WTC11 (cell line): ENCODE results near the gene ADIPOQ. TPM values are rescaled to one million over a fixed set of nuclear protein-coding genes. Genes with fewer than 3 reads are reported as not detected.

Experiments
- ESRRA ChIP-seq: sonication (generic); formaldehyde crosslinking; IDR thresholded peaks from 2 replicates; pipeline ENCODE4 v1.8.1; 2022; ENCODE audit warnings: mild to moderate bottlenecking, missing genetic modification reagents, borderline replicate concordance
- FOXJ3 ChIP-seq: sonication (generic); formaldehyde crosslinking; IDR thresholded peaks from 2 replicates; pipeline ENCODE4 v1.9.0; 2021; ENCODE audit warnings: missing genetic modification reagents, mild to moderate bottlenecking, borderline replicate concordance
- FOXK1 ChIP-seq: sonication (generic); formaldehyde crosslinking; IDR thresholded peaks from 2 replicates; pipeline ENCODE4 v1.8.0; 2022; ENCODE audit warnings: mild to moderate bottlenecking, moderate library complexity, missing genetic modification reagents
- GRHL2 ChIP-seq: fragments of 250-450 bp; sonication (Bioruptor Pico); IDR thresholded peaks from 2 replicates; pipeline ENCODE4 v1.8.0; 2022; ENCODE audit warnings: mild to moderate bottlenecking, moderate library complexity; ENCODE audit not compliant: insufficient replicate concordance, severe bottlenecking
- KAT7 ChIP-seq: sonication (generic); formaldehyde crosslinking; IDR thresholded peaks from 2 replicates; pipeline ENCODE4 v1.8.1; 2023; ENCODE audit warnings: missing genetic modification reagents, mild to moderate bottlenecking, borderline replicate concordance
- MYBL2 ChIP-seq: sonication (generic); formaldehyde crosslinking; IDR thresholded peaks from 2 replicates; pipeline ENCODE4 v1.8.1; 2023; ENCODE audit warnings: mild to moderate bottlenecking, moderate library complexity, missing genetic modification reagents
- NR1H2 ChIP-seq: sonication (generic); formaldehyde crosslinking; IDR thresholded peaks from 2 replicates; pipeline ENCODE4 v1.9.0; 2021; ENCODE audit warnings: mild to moderate bottlenecking, moderate library complexity, missing genetic modification reagents
- SP1 ChIP-seq: sonication (generic); formaldehyde crosslinking; conservative IDR thresholded peaks from 2 replicates; pipeline ENCODE4 v1.8.1; 2022; ENCODE audit warnings: missing genetic modification reagents
- ZBTB21 ChIP-seq: sonication (generic); formaldehyde crosslinking; IDR thresholded peaks from 2 replicates; pipeline ENCODE4 v1.8.1; 2023; ENCODE audit warnings: mild to moderate bottlenecking, missing genetic modification reagents, borderline replicate concordance
- ZNF263 ChIP-seq: sonication (generic); formaldehyde crosslinking; IDR thresholded peaks from 2 replicates; pipeline ENCODE4 v1.8.1; 2022; ENCODE audit warnings: low read depth, mild to moderate bottlenecking, moderate library complexity, missing genetic modification reagents
- ZNF396 ChIP-seq: fragments of 250-450 bp; sonication (Bioruptor Pico); IDR thresholded peaks from 2 replicates; pipeline ENCODE4 v1.8.0; 2021; ENCODE audit warnings: mild to moderate bottlenecking, moderate library complexity, borderline replicate concordance
- ZNF416 ChIP-seq: fragments of 250-450 bp; sonication (Bioruptor Pico); IDR thresholded peaks from 2 replicates; pipeline ENCODE4 v1.9.0; 2021; ENCODE audit warnings: mild to moderate bottlenecking, inconsistent platforms
- ZNF423 ChIP-seq: fragments of 250-450 bp; sonication (Bioruptor Pico); IDR thresholded peaks from 2 replicates; pipeline ENCODE4 v2.1.2; 2022; ENCODE audit warnings: mild to moderate bottlenecking, moderate library complexity
- total RNA-seq: library from RNA; stranded (reverse); gene quantifications from 3 replicates; pipeline ENCODE4 v1.2.3, GENCODE V29; 2021
- TF ChIP-seq, protein P1 (sequence below): sonication (generic); formaldehyde crosslinking; IDR thresholded peaks from 2 replicates; pipeline ENCODE4 v1.8.0; 2022; ENCODE audit warnings: missing genetic modification reagents
- TF ChIP-seq, protein P2 (sequence below): fragments of 250-450 bp; sonication (Bioruptor Pico); conservative IDR thresholded peaks from 2 replicates; pipeline ENCODE4 v1.9.0; 2021; ENCODE audit warnings: mild to moderate bottlenecking
- TF ChIP-seq, protein P3 (sequence below): fragments of 250-450 bp; sonication (Bioruptor Pico); IDR thresholded peaks from 2 replicates; pipeline ENCODE4 v1.9.0; 2021; ENCODE audit warnings: mild to moderate bottlenecking
- TF ChIP-seq, protein P4 (sequence below): sonication (generic); formaldehyde crosslinking; IDR thresholded peaks from 2 replicates; pipeline ENCODE4 v1.8.1; 2023; ENCODE audit warnings: mild to moderate bottlenecking, missing genetic modification reagents
- TF ChIP-seq, protein P5 (sequence below): sonication (generic); formaldehyde crosslinking; conservative IDR thresholded peaks from 2 replicates; pipeline ENCODE4 v1.8.1; 2023; ENCODE audit warnings: mild to moderate bottlenecking, low read depth, missing genetic modification reagents, moderate library complexity
- TF ChIP-seq, protein P6 (sequence below): fragments of 250-450 bp; sonication (Bioruptor Pico); IDR thresholded peaks from 2 replicates; pipeline ENCODE4 v1.9.0; 2021; ENCODE audit warnings: mild to moderate bottlenecking
- TF ChIP-seq, protein P7 (sequence below): sonication (generic); formaldehyde crosslinking; IDR thresholded peaks from 2 replicates; pipeline ENCODE4 v1.8.0; 2022; ENCODE audit warnings: mild to moderate bottlenecking, missing genetic modification reagents

Gene ADIPOQ
- total RNA-seq, 1 experiment from 2014 or later = not detected

DNA sequence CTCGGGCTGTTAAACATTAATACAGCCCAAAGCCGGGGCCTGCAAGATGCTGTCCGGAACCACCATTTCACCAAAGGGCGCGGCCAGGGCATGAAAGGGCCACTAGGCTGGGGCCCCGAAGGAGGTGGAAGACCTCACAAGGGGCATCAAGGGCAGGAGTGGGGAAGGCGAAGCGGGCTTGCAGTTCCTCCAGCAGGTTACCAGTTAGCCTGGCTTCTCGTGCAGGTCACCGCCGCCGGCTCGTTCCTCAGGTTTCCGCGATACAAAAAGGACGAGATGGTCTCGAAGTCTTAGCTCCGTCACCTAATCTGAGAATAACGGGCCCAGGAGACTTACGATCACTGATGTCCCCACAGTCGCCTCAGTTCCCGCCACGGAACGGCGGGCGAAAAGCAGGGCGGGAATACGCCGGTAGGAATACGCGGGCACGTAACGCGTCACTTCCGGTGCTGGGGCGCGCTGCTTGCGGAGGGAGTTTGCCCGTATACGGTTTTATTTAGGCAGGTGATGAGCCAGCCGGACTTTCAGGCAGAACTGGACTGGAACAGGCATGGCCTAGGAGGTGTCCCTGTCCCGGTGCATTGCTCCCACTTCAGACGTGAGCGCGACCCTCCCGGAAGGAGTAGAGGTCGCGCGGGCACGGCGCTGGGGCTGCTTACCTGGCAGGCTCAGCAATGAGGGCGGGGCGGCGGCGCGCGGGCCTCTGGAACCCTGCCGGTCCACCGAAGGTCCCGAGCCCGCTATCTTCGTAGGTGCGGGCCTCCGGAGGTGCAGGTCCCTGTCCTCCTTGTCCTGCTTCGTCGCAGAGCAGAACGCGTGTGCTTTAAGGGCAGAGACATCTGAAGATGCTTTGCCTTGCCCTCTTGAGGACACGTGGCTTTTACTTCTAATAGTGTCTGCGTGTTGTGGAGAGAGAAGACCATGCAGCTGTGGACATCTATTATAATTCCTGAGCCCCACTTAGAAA is 36.1 kb upstream of the ADIPOQ start, which contains the start of gene RFC4 (continued):
- TF ChIP-seq, protein P1, sequence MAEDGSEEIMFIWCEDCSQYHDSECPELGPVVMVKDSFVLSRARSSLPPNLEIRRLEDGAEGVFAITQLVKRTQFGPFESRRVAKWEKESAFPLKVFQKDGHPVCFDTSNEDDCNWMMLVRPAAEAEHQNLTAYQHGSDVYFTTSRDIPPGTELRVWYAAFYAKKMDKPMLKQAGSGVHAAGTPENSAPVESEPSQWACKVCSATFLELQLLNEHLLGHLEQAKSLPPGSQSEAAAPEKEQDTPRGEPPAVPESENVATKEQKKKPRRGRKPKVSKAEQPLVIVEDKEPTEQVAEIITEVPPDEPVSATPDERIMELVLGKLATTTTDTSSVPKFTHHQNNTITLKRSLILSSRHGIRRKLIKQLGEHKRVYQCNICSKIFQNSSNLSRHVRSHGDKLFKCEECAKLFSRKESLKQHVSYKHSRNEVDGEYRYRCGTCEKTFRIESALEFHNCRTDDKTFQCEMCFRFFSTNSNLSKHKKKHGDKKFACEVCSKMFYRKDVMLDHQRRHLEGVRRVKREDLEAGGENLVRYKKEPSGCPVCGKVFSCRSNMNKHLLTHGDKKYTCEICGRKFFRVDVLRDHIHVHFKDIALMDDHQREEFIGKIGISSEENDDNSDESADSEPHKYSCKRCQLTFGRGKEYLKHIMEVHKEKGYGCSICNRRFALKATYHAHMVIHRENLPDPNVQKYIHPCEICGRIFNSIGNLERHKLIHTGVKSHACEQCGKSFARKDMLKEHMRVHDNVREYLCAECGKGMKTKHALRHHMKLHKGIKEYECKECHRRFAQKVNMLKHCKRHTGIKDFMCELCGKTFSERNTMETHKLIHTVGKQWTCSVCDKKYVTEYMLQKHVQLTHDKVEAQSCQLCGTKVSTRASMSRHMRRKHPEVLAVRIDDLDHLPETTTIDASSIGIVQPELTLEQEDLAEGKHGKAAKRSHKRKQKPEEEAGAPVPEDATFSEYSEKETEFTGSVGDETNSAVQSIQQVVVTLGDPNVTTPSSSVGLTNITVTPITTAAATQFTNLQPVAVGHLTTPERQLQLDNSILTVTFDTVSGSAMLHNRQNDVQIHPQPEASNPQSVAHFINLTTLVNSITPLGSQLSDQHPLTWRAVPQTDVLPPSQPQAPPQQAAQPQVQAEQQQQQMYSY = no peak
- no peak for TF ChIP-seq ZNF263 (CRISPR knock-in tag)
- TF ChIP-seq MYBL2 = peak; percentile 95; the same call in 1 of the 2 replicates
- TF ChIP-seq, protein P2, sequence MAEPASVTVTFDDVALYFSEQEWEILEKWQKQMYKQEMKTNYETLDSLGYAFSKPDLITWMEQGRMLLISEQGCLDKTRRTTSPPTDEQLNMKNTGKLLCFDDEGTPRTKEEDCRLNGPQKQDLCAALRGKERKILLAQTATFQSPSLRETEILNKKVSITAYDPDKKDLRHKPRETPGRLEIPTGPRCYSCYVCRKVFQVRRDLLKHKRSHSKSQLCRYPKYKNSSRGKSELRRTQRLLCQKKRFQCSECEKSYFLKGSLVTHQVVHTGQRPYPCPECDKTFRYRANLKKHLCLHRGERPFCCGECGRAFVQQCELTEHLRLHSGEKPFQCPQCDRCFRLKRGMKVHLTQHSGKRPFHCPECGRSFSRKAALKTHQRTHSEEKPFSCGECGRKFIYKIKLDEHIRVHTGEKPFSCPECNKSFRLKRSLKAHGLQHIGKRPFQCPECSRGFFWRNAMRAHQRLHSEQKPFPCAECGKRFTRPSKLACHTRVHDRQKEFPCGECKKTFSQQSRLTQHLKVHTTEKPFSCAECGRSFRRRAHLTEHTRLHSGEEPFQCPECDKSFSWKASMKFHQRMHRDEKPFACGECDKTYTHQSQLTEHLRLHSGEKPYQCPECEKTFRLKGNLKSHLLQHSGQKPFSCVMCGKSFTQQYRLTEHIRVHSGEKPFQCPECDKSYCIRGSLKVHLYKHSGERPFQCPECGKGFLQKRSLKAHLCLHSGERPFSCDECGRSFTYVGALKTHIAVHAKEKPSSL (CRISPR knock-in tag) = no peak
- TF ChIP-seq FOXJ3 (CRISPR knock-in tag) = no peak
- TF ChIP-seq, protein P3, sequence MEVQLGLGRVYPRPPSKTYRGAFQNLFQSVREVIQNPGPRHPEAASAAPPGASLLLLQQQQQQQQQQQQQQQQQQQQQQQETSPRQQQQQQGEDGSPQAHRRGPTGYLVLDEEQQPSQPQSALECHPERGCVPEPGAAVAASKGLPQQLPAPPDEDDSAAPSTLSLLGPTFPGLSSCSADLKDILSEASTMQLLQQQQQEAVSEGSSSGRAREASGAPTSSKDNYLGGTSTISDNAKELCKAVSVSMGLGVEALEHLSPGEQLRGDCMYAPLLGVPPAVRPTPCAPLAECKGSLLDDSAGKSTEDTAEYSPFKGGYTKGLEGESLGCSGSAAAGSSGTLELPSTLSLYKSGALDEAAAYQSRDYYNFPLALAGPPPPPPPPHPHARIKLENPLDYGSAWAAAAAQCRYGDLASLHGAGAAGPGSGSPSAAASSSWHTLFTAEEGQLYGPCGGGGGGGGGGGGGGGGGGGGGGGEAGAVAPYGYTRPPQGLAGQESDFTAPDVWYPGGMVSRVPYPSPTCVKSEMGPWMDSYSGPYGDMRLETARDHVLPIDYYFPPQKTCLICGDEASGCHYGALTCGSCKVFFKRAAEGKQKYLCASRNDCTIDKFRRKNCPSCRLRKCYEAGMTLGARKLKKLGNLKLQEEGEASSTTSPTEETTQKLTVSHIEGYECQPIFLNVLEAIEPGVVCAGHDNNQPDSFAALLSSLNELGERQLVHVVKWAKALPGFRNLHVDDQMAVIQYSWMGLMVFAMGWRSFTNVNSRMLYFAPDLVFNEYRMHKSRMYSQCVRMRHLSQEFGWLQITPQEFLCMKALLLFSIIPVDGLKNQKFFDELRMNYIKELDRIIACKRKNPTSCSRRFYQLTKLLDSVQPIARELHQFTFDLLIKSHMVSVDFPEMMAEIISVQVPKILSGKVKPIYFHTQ = no peak
- peak; percentile 4; the same call in 1 of the 2 replicates for TF ChIP-seq ZNF416 (CRISPR knock-in tag)
- no peak for TF ChIP-seq KAT7
- TF ChIP-seq ZNF396 (CRISPR knock-in tag) = no peak
- peak; percentile 21; the same call in 1 of the 2 replicates for TF ChIP-seq NR1H2 (CRISPR knock-in tag)
- peak; percentile 93 for TF ChIP-seq FOXK1
- peak; percentile 67; the same call in 1 of the 2 replicates for TF ChIP-seq ESRRA (CRISPR knock-in tag)
- TF ChIP-seq, protein P4, sequence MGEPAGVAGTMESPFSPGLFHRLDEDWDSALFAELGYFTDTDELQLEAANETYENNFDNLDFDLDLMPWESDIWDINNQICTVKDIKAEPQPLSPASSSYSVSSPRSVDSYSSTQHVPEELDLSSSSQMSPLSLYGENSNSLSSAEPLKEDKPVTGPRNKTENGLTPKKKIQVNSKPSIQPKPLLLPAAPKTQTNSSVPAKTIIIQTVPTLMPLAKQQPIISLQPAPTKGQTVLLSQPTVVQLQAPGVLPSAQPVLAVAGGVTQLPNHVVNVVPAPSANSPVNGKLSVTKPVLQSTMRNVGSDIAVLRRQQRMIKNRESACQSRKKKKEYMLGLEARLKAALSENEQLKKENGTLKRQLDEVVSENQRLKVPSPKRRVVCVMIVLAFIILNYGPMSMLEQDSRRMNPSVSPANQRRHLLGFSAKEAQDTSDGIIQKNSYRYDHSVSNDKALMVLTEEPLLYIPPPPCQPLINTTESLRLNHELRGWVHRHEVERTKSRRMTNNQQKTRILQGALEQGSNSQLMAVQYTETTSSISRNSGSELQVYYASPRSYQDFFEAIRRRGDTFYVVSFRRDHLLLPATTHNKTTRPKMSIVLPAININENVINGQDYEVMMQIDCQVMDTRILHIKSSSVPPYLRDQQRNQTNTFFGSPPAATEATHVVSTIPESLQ (CRISPR knock-in tag) = no peak
- TF ChIP-seq, protein P5, sequence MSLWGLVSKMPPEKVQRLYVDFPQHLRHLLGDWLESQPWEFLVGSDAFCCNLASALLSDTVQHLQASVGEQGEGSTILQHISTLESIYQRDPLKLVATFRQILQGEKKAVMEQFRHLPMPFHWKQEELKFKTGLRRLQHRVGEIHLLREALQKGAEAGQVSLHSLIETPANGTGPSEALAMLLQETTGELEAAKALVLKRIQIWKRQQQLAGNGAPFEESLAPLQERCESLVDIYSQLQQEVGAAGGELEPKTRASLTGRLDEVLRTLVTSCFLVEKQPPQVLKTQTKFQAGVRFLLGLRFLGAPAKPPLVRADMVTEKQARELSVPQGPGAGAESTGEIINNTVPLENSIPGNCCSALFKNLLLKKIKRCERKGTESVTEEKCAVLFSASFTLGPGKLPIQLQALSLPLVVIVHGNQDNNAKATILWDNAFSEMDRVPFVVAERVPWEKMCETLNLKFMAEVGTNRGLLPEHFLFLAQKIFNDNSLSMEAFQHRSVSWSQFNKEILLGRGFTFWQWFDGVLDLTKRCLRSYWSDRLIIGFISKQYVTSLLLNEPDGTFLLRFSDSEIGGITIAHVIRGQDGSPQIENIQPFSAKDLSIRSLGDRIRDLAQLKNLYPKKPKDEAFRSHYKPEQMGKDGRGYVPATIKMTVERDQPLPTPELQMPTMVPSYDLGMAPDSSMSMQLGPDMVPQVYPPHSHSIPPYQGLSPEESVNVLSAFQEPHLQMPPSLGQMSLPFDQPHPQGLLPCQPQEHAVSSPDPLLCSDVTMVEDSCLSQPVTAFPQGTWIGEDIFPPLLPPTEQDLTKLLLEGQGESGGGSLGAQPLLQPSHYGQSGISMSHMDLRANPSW (CRISPR knock-in tag) = no peak
- TF ChIP-seq ZNF423 (CRISPR knock-in tag) = no peak
- TF ChIP-seq, protein P6, sequence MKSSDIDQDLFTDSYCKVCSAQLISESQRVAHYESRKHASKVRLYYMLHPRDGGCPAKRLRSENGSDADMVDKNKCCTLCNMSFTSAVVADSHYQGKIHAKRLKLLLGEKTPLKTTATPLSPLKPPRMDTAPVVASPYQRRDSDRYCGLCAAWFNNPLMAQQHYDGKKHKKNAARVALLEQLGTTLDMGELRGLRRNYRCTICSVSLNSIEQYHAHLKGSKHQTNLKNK (CRISPR knock-in tag) = no peak
- TF ChIP-seq, protein P7, sequence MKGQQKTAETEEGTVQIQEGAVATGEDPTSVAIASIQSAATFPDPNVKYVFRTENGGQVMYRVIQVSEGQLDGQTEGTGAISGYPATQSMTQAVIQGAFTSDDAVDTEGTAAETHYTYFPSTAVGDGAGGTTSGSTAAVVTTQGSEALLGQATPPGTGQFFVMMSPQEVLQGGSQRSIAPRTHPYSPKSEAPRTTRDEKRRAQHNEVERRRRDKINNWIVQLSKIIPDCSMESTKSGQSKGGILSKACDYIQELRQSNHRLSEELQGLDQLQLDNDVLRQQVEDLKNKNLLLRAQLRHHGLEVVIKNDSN = no peak
- TF ChIP-seq GRHL2 (CRISPR knock-in tag) = no peak
- peak; percentile 79; the same call in 1 of the 2 replicates for TF ChIP-seq SP1
- TF ChIP-seq ZBTB21 = no peak
